CD4-positive, alpha-beta memory T cell (primary cell): Measurements from ENCODE around the gene PLXNA4. TPM values are rescaled to one million over a fixed set of nuclear protein-coding genes. Genes with fewer than 3 reads are reported as not detected.

Experiments
- CTCF ChIA-PET: fragments of 350-600 bp; sonication (Branson Sonifier 250); formaldehyde crosslinking; loops from one replicate; lab custom pipeline; 2021; ENCODE audit warnings: inconsistent platforms; ENCODE audit not compliant: partially characterized antibody; lab: Charles Lee
- POLR2A ChIA-PET: fragments of 350-600 bp; sonication (Branson Sonifier 250); formaldehyde crosslinking; loops from one replicate; lab custom pipeline; 2021; ENCODE audit not compliant: partially characterized antibody; lab: Charles Lee
- DNase-seq, 5 donors: peaks; one replicate each; pipeline versions ENCODE4 v3.0.0 to v3.0.0-alpha.2; 2020 to 2022; ENCODE audit warnings: mixed read lengths in 1 of 5
- H3K27ac ChIP-seq: one replicate; pipeline ENCODE4 v1.7.0; 2013; ENCODE audit warnings: low read depth, low read length
- H3K27me3 ChIP-seq: 2 replicates; pipeline ENCODE4 v1.7.0; 2013; ENCODE audit warnings: mild to moderate bottlenecking, low read length, moderate library complexity; ENCODE audit not compliant: insufficient read depth
- H3K36me3 ChIP-seq: 2 replicates; pipeline ENCODE4 v1.7.0; 2013; ENCODE audit warnings: mild to moderate bottlenecking, low read length, moderate library complexity; ENCODE audit not compliant: insufficient read depth
- H3K4me1 ChIP-seq: 2 replicates; pipeline ENCODE4 v1.7.0; 2013; ENCODE audit warnings: mild to moderate bottlenecking, low read length, moderate library complexity; ENCODE audit not compliant: insufficient read depth
- H3K4me3 ChIP-seq, 2 donors: one replicate each; pipeline ENCODE4 v1.7.0; 2013; ENCODE audit warnings: low read length in 2 of 2, mild to moderate bottlenecking in 1 of 2
- H3K9me3 ChIP-seq, 2 donors: one replicate each; pipeline ENCODE4 v1.7.0; 2013; ENCODE audit warnings: low read length in 2 of 2, control low read depth in 1 of 2; ENCODE audit not compliant: control insufficient read depth in 1 of 2
- H3K27ac Mint-ChIP-seq, 7 donors: one replicate each; pipeline ENCODE4 v1.8.0; 2020 to 2021; ENCODE audit warnings: mixed read lengths in 7 of 7, mild to moderate bottlenecking in 6 of 7, inconsistent platforms in 3 of 7, moderate library complexity in 3 of 7
- H3K27me3 Mint-ChIP-seq, 2 donors: one replicate each; pipeline ENCODE4 v1.8.0; 2020 to 2021; ENCODE audit warnings: mixed read lengths in 2 of 2
- H3K36me3 Mint-ChIP-seq, 2 donors: one replicate each; pipeline ENCODE4 v1.8.0; 2020 to 2021; ENCODE audit warnings: mixed read lengths in 2 of 2, inconsistent platforms in 1 of 2, mild to moderate bottlenecking in 1 of 2
- H3K4me1 Mint-ChIP-seq, 4 donors: one replicate each; pipeline ENCODE4 v1.8.0; 2020 to 2021; ENCODE audit warnings: mixed read lengths in 4 of 4, mild to moderate bottlenecking in 1 of 4
- H3K4me3 Mint-ChIP-seq, 8 donors: one replicate each; pipeline ENCODE4 v1.8.0; 2020 to 2021; ENCODE audit warnings: mixed read lengths in 8 of 8, mild to moderate bottlenecking in 7 of 8, moderate library complexity in 6 of 8, inconsistent platforms in 3 of 8
- H3K9me3 Mint-ChIP-seq, 8 donors: one replicate each; pipeline ENCODE4 v1.8.0; 2020 to 2021; ENCODE audit warnings: mixed read lengths in 8 of 8, mild to moderate bottlenecking in 5 of 8, inconsistent platforms in 3 of 8, moderate library complexity in 1 of 8
- intact Hi-C: fragments of 100-400 bp; cut with micrococcal nuclease; formaldehyde crosslinking; loops from one replicate; pipeline ENCODE4 v1.15.1; 2023
- polyA plus RNA-seq, 2 donors: library from polyadenylated mRNA; unstranded; fragments of 300-500 nt; fragmentation: Illumina TruSeq; gene quantifications; one replicate each; pipeline ENCODE4 v1.2.3, GENCODE V29; 2021
- total RNA-seq, 2 experiments: library from RNA; stranded (reverse); gene quantifications; one replicate each; pipeline ENCODE4 v1.2.3, GENCODE V29; 2021

PLXNA4 gene
- total and polyA plus RNA-seq, 4 experiments from 2014 or later = 0.06 to 0.94 (median 0.58) TPM

DNA sequence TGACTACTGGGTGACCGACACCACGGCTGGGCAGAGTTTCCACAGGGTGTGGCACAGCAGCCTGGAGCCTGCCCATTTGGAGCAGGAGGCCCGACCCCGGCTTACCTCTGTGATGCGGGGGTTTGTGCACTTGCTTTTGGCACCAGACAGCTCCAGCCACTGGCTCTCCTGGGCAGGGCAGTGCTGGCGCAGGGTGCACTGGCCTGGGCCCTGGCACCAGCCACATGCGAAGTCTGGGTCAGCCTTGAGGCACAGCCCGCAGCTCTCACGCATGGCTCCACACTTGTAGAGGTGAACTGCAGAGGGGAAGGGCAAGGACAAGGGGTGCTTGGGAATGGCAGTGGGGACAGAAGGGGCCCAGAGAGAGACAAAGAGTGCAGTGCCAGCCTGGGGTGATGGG lies 373.7 kb downstream of the PLXNA4 start:
- CTCF ChIA-PET = no interaction called here
- no peak for DNase-seq
- Histone ChIP-seq H3K27ac (no peak overlapping the region), H3K9me3 (no peaks in the 10 kb centered on the region), H3K27me3 (no peaks in the 10 kb centered on the region), H3K36me3 (no peaks in the 10 kb centered on the region), H3K4me3 (no peak overlapping the region), H3K4me1 (no peaks in the 10 kb centered on the region)
- POLR2A ChIA-PET = no interaction called here
- Mint-ChIP-seq H3K9me3 (peaks cover 0 to 4% (median 0%) of the 10 kb centered on the region in 8 donors), H3K4me1 (no peaks in the 10 kb centered on the region), H3K27ac (no peak overlapping the region), H3K27me3 (peaks cover 2 to 6% of the 10 kb centered on the region in 2 donors), H3K36me3 (no peaks in the 10 kb centered on the region), H3K4me3 (no peak overlapping the region)
- intact Hi-C loops = no loop called here

DNA sequence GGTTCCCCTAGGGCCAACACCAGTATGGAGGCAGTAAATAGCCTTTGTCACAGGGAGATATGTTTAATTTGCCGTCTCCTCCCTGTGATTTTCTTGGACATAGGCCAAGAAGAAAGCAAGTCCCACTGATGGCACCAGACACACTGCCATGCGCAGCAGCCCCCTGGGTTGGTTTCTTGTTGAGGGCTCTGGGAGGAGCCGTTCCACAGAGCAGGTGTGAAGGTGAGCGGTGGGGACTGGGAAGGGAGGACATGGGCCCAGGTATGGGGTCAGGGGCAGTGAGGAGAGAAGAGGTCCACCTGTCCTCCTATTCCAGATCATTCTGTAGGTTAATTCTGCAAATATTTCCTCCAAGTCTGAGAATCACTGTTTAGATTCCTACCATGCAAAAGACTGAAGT lies 376.1 kb downstream of the PLXNA4 start:
- Mint-ChIP-seq H3K36me3 (no peaks in the 10 kb centered on the region), H3K27ac (no peak overlapping the region), H3K9me3 (peaks cover 0 to 4% (median 0%) of the 10 kb centered on the region in 8 donors), H3K4me1 (no peaks in the 10 kb centered on the region), H3K27me3 (peaks cover 0 to 5% of the 10 kb centered on the region in 2 donors), H3K4me3 (no peak overlapping the region)
- H3K9me3 ChIP-seq = no peaks in the 10 kb centered on the region
- H3K4me3 ChIP-seq = no peak overlapping the region
- no peaks in the 10 kb centered on the region for H3K4me1 ChIP-seq
- no peaks in the 10 kb centered on the region for H3K27me3 ChIP-seq
- ChIA-PET CTCF (no interaction called here), POLR2A (no interaction called here)
- no peaks in the 10 kb centered on the region for H3K36me3 ChIP-seq
- H3K27ac ChIP-seq = no peak overlapping the region
- DNase-seq = no peak
- intact Hi-C loops = no loop called here

DNA sequence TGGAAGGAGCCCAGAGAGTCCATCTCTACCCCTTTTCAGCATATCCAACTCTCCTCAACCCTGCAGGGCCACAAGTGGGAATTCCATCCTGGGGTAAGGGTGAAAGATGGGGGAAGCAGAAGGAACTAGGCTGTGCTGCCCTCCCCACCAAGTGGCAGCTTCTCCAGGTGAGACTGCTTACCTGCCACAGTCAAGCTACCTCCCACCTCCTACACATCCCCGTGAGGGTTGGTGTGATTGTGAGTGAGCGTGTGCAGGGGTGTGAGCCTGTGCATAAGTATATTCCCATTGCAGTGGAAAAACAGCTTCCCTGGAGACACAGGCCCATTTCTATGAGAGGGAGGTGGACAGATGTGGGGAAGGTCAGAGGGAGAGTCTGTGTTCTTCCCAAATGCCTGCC lies 376.6 kb downstream of the PLXNA4 start:
- Histone ChIP-seq H3K9me3 (no peaks in the 10 kb centered on the region), H3K36me3 (no peaks in the 10 kb centered on the region), H3K27ac (no peak overlapping the region), H3K4me1 (no peaks in the 10 kb centered on the region), H3K4me3 (no peak overlapping the region), H3K27me3 (no peaks in the 10 kb centered on the region)
- no peak overlapping the region for H3K4me3 Mint-ChIP-seq
- H3K27ac Mint-ChIP-seq = no peak overlapping the region
- H3K27me3 Mint-ChIP-seq = peaks cover 0 to 5% of the 10 kb centered on the region in 2 donors
- no peaks in the 10 kb centered on the region for H3K36me3 Mint-ChIP-seq
- intact Hi-C loops = no loop called here
- CTCF ChIA-PET = no interaction called here
- H3K4me1 Mint-ChIP-seq = no peaks in the 10 kb centered on the region
- no peak for DNase-seq
- peaks cover 0 to 4% (median 0%) of the 10 kb centered on the region in 8 donors for H3K9me3 Mint-ChIP-seq
- POLR2A ChIA-PET = no interaction called here

DNA sequence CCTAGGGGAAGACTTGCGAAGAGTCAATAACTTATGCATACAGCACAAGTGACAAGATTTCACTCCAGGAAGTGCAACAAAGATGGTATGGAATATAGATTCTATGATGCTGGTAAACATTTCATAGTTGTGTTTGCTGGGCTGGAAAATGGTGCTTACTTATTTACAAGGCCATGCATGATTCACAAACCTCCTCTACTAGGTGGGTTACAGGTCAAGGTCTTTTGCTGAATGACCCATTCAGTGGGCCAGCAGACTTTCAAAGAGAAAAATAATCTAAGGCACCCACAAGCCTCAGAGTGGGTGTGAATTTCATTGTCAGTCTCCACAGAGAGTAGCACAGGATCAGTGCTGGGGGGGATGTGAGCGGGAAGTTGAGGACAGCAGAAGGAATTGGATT lies 378.5 kb downstream of the PLXNA4 start:
- Mint-ChIP-seq H3K4me3 (no peak overlapping the region), H3K4me1 (no peaks in the 10 kb centered on the region), H3K36me3 (no peaks in the 10 kb centered on the region), H3K27me3 (peaks cover 0 to 2% of the 10 kb centered on the region in 2 donors), H3K27ac (no peak overlapping the region), H3K9me3 (peaks cover 0 to 4% (median 0%) of the 10 kb centered on the region in 8 donors)
- ChIA-PET CTCF (no interaction called here), POLR2A (no interaction called here)
- no peak overlapping the region for H3K27ac ChIP-seq
- H3K27me3 ChIP-seq = no peaks in the 10 kb centered on the region
- no peak for DNase-seq
- no peak overlapping the region for H3K4me3 ChIP-seq
- H3K9me3 ChIP-seq = no peaks in the 10 kb centered on the region
- H3K4me1 ChIP-seq = no peaks in the 10 kb centered on the region
- H3K36me3 ChIP-seq = no peaks in the 10 kb centered on the region
- intact Hi-C loops = no loop called here

DNA sequence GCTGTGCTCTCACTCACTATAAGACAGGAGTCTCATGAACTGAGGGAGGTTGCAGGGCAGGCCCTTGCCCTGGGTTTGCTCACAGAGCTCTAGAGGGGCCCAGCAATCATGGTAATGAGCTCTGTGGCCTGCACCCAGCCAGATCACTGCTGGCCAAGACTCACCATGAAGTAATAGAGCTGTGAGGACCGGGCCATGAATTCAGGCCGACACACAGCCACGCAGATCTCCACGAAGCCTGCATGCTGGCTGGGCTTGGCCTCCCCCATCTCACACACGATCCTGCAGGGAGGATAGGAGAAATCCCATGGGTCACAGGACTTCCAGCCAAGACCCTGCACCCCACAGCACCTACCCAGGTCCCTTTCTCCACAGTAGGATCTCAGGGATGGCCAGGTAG lies 382.4 kb downstream of the PLXNA4 start:
- CTCF ChIA-PET = no interaction called here

DNA sequence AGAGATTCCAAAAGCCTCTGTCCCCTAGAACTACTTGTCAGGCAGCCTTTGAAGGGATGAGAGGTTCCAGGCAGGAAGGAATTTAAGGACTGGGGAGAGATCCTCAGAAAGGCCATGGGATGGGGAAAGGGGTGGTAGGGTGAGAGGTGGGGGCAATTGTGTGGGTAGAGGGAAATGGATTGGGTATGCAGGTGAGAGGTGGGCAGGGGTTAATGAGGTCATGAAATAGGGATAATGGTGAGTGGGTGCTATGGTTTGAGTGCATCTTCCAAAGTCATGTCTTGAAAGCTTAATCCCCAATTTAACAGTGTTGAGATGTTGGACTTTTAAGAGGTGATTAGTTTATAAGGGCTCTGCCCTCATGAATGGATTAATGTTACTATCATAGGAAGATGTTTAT lies 383.5 kb downstream of the PLXNA4 start:
- intact Hi-C loops = no loop called here
- Histone ChIP-seq H3K36me3 (no peaks in the 10 kb centered on the region), H3K4me3 (no peak overlapping the region), H3K9me3 (no peaks in the 10 kb centered on the region), H3K4me1 (no peaks in the 10 kb centered on the region), H3K27ac (no peak overlapping the region), H3K27me3 (no peaks in the 10 kb centered on the region)
- Mint-ChIP-seq H3K4me1 (no peaks in the 10 kb centered on the region), H3K27me3 (peaks cover 0 to 1% of the 10 kb centered on the region in 2 donors), H3K9me3 (peaks cover 0 to 8% (median 1%) of the 10 kb centered on the region in 8 donors), H3K36me3 (no peaks in the 10 kb centered on the region), H3K4me3 (no peak overlapping the region), H3K27ac (no peak overlapping the region)
- no peak for DNase-seq
- CTCF ChIA-PET = no interaction called here
- POLR2A ChIA-PET = no interaction called here

More for the DNA sequence above, 382.4 kb downstream of the PLXNA4 start:
- H3K9me3 ChIP-seq = no peaks in the 10 kb centered on the region
- no peaks in the 10 kb centered on the region for H3K27me3 Mint-ChIP-seq
- no peaks in the 10 kb centered on the region for H3K36me3 ChIP-seq
- intact Hi-C loops = no loop called here
- H3K4me3 ChIP-seq = no peak overlapping the region
- H3K4me3 Mint-ChIP-seq = no peak overlapping the region
- no peak overlapping the region for H3K27ac ChIP-seq
- no peak for DNase-seq
- POLR2A ChIA-PET = no interaction called here
- no peaks in the 10 kb centered on the region for H3K4me1 Mint-ChIP-seq
- H3K36me3 Mint-ChIP-seq = no peaks in the 10 kb centered on the region
- H3K27ac Mint-ChIP-seq = no peak overlapping the region
- no peaks in the 10 kb centered on the region for H3K27me3 ChIP-seq
- peaks cover 0 to 3% (median 0%) of the 10 kb centered on the region in 8 donors for H3K9me3 Mint-ChIP-seq
- no peaks in the 10 kb centered on the region for H3K4me1 ChIP-seq

DNA sequence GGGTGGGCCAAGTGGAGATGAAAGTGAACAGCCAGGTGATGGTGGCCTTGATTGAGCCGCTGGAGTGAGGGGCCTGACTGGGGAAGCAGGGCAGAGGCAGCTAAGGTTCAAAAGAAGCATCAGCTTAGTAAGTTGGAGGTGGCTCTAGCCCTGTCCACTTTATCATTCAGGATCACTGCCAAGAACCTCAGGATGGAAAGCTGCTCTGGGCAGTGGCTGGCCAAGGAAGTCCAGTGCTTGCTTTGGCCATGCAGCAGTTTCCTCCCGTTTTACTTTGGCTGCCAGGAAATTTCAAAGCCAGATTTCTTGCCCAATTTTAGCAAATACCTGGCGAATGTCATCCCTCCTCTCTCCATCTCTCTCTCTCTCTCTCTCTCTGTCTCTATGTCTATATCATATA lies 384.9 kb downstream of the PLXNA4 start:
- CTCF ChIA-PET = no interaction called here
- Mint-ChIP-seq H3K27ac (no peak overlapping the region), H3K4me1 (no peaks in the 10 kb centered on the region), H3K36me3 (no peaks in the 10 kb centered on the region), H3K9me3 (peaks cover 0 to 21% (median 11%) of the 10 kb centered on the region in 8 donors), H3K4me3 (no peak overlapping the region), H3K27me3 (peaks cover 0 to 1% of the 10 kb centered on the region in 2 donors)
- no peaks in the 10 kb centered on the region for H3K4me1 ChIP-seq
- H3K36me3 ChIP-seq = no peaks in the 10 kb centered on the region
- H3K27ac ChIP-seq = no peak overlapping the region
- H3K4me3 ChIP-seq = no peak overlapping the region
- no peak for DNase-seq
- no peaks in the 10 kb centered on the region for H3K9me3 ChIP-seq
- H3K27me3 ChIP-seq = no peaks in the 10 kb centered on the region
- intact Hi-C loops = no loop called here
- POLR2A ChIA-PET = no interaction called here

DNA sequence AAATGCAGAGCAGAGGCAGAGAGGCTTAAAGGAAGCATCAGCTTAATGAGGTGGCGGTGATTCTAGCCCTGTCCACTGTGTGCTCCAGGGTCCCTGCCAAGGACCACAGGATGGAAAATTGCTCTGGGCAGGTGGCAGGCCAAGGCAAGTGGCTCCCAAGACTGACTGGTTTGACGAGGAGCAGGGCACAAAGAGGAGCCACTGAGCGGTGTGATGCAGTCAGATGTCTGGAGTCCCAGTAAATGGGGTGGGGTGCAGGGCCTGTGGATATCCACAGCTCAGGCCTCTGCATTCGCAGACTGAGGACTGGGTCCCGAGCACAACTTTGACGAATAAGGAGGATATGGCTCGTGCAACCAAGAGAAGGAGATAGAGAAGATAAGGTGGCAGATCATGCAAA lies 385.6 kb downstream of the PLXNA4 start:
- peaks cover 0 to 1% of the 10 kb centered on the region in 2 donors for H3K27me3 Mint-ChIP-seq
- H3K27me3 ChIP-seq = no peaks in the 10 kb centered on the region
- ChIA-PET POLR2A (no interaction called here), CTCF (no interaction called here)
- no peak overlapping the region for H3K4me3 Mint-ChIP-seq
- H3K4me1 ChIP-seq = no peaks in the 10 kb centered on the region
- no peak overlapping the region for H3K27ac Mint-ChIP-seq
- no peak for DNase-seq
- H3K9me3 ChIP-seq = no peaks in the 10 kb centered on the region
- no peak overlapping the region for H3K4me3 ChIP-seq
- H3K9me3 Mint-ChIP-seq = peaks cover 0 to 23% (median 12%) of the 10 kb centered on the region in 8 donors
- no peaks in the 10 kb centered on the region for H3K36me3 ChIP-seq
- intact Hi-C loops = no loop called here
- H3K27ac ChIP-seq = no peak overlapping the region
- no peaks in the 10 kb centered on the region for H3K36me3 Mint-ChIP-seq
- no peaks in the 10 kb centered on the region for H3K4me1 Mint-ChIP-seq
